HEK293 (cell line): Measurements from ENCODE around the gene RASAL2.

Experiments
- BCL11A ChIP-seq: fragments of 450-650 bp; formaldehyde crosslinking; IDR thresholded peaks from 2 replicates; pipeline ENCODE4 v1.5.1; 2016; ENCODE audit warnings: low read depth, missing biosample characterization, missing genetic modification characterization
- KLF7 ChIP-seq: fragments of 450-650 bp; formaldehyde crosslinking; IDR thresholded peaks from 2 replicates; pipeline ENCODE4 v1.5.1; 2016; ENCODE audit warnings: missing biosample characterization, missing genetic modification characterization, borderline replicate concordance
- OSR2 ChIP-seq: fragments of 450-650 bp; formaldehyde crosslinking; IDR thresholded peaks from 2 replicates; pipeline ENCODE4 v1.5.1; 2016; ENCODE audit warnings: missing biosample characterization, missing genetic modification characterization
- PRDM1 ChIP-seq: fragments of 450-650 bp; formaldehyde crosslinking; IDR thresholded peaks from 2 replicates; pipeline ENCODE4; 2016; ENCODE audit warnings: missing biosample characterization, missing genetic modification characterization
- SCRT1 ChIP-seq: fragments of 450-650 bp; formaldehyde crosslinking; IDR thresholded peaks from 2 replicates; pipeline ENCODE4 v1.5.1; 2016; ENCODE audit warnings: missing biosample characterization, missing genetic modification characterization, borderline replicate concordance
- SP2 ChIP-seq: fragments of 450-650 bp; formaldehyde crosslinking; IDR thresholded peaks from 2 replicates; pipeline ENCODE4 v1.5.1; 2016; ENCODE audit warnings: missing biosample characterization, missing genetic modification characterization
- TCF7L2 ChIP-seq: IDR thresholded peaks from 2 replicates; pipeline ENCODE4 v1.6.1; 2011; ENCODE audit warnings: low read depth, mild to moderate bottlenecking, inconsistent platforms, low read length, moderate library complexity, borderline replicate concordance
- WT1 ChIP-seq: fragments of 450-650 bp; formaldehyde crosslinking; IDR thresholded peaks from 2 replicates; pipeline ENCODE4 v1.5.1; 2016; ENCODE audit warnings: missing biosample characterization, missing genetic modification characterization
- ZBTB17 ChIP-seq: fragments of 450-650 bp; formaldehyde crosslinking; IDR thresholded peaks from 2 replicates; pipeline ENCODE4 v1.5.1; 2016; ENCODE audit warnings: missing biosample characterization, missing genetic modification characterization
- ZEB2 ChIP-seq: fragments of 450-650 bp; formaldehyde crosslinking; IDR thresholded peaks from 2 replicates; pipeline ENCODE4 v1.5.1; 2016; ENCODE audit warnings: missing biosample characterization, missing genetic modification characterization
- ZFHX2 ChIP-seq: fragments of 450-650 bp; formaldehyde crosslinking; conservative IDR thresholded peaks from 2 replicates; pipeline ENCODE4 v1.5.1; 2016; ENCODE audit warnings: missing biosample characterization, missing genetic modification characterization
- ZFP3 ChIP-seq: fragments of 450-650 bp; formaldehyde crosslinking; IDR thresholded peaks from 2 replicates; pipeline ENCODE4 v1.5.1; 2016; ENCODE audit warnings: low read depth, missing biosample characterization, missing genetic modification characterization
- ZNF10 ChIP-seq: fragments of 450-650 bp; formaldehyde crosslinking; IDR thresholded peaks from 2 replicates; pipeline ENCODE4 v1.5.1; 2017; ENCODE audit warnings: missing biosample characterization, missing genetic modification characterization
- ZNF169 ChIP-seq: fragments of 450-650 bp; formaldehyde crosslinking; IDR thresholded peaks from 2 replicates; pipeline ENCODE4 v1.5.1; 2016; ENCODE audit warnings: missing biosample characterization, missing genetic modification characterization
- ZNF24 ChIP-seq: fragments of 450-650 bp; formaldehyde crosslinking; IDR thresholded peaks from 2 replicates; pipeline ENCODE4 v1.5.1; 2016; ENCODE audit warnings: missing biosample characterization, missing genetic modification characterization
- ZNF335 ChIP-seq: fragments of 450-650 bp; formaldehyde crosslinking; conservative IDR thresholded peaks from 2 replicates; pipeline ENCODE4 v1.5.1; 2016; ENCODE audit warnings: missing biosample characterization, missing genetic modification characterization
- ZNF350 ChIP-seq: fragments of 450-650 bp; formaldehyde crosslinking; IDR thresholded peaks from 2 replicates; pipeline ENCODE4 v1.5.0; 2017; ENCODE audit warnings: missing biosample characterization, mild to moderate bottlenecking, missing genetic modification characterization
- ZNF404 ChIP-seq: fragments of 450-650 bp; formaldehyde crosslinking; IDR thresholded peaks from 2 replicates; pipeline ENCODE4 v1.5.1; 2017; ENCODE audit warnings: missing biosample characterization, missing genetic modification characterization
- ZNF423 ChIP-seq: fragments of 450-650 bp; formaldehyde crosslinking; IDR thresholded peaks from 2 replicates; pipeline ENCODE4 v1.5.1; 2016; ENCODE audit warnings: missing biosample characterization, missing genetic modification characterization
- ZNF473 ChIP-seq: fragments of 450-650 bp; formaldehyde crosslinking; IDR thresholded peaks from 2 replicates; pipeline ENCODE4 v1.5.1; 2017; ENCODE audit warnings: missing biosample characterization, missing genetic modification characterization
- ZNF544 ChIP-seq: fragments of 450-650 bp; formaldehyde crosslinking; IDR thresholded peaks from 2 replicates; pipeline ENCODE4 v1.5.0; 2017; ENCODE audit warnings: missing biosample characterization, missing genetic modification characterization
- ZNF548 ChIP-seq: fragments of 450-650 bp; formaldehyde crosslinking; IDR thresholded peaks from 2 replicates; pipeline ENCODE4 v1.5.1; 2016; ENCODE audit warnings: missing biosample characterization, missing genetic modification characterization
- ZNF555 ChIP-seq: fragments of 450-650 bp; formaldehyde crosslinking; conservative IDR thresholded peaks from 2 replicates; pipeline ENCODE4 v1.5.1; 2017; ENCODE audit warnings: missing biosample characterization, mild to moderate bottlenecking, missing genetic modification characterization, inconsistent platforms
- ZNF558 ChIP-seq: fragments of 450-650 bp; formaldehyde crosslinking; IDR thresholded peaks from 2 replicates; pipeline ENCODE4 v1.5.1; 2016; ENCODE audit warnings: missing biosample characterization, missing genetic modification characterization
- ZNF560 ChIP-seq: fragments of 450-650 bp; formaldehyde crosslinking; IDR thresholded peaks from 2 replicates; pipeline ENCODE4 v1.5.1; 2017; ENCODE audit warnings: missing biosample characterization, missing genetic modification characterization, borderline replicate concordance
- ZNF561 ChIP-seq: fragments of 450-650 bp; IDR thresholded peaks from 2 replicates; pipeline ENCODE4 v1.5.1; 2018; ENCODE audit warnings: missing biosample characterization, missing genetic modification characterization, borderline replicate concordance
- ZNF585B ChIP-seq: fragments of 450-650 bp; formaldehyde crosslinking; IDR thresholded peaks from 2 replicates; pipeline ENCODE4 v1.5.1; 2016; ENCODE audit warnings: missing biosample characterization, missing genetic modification characterization
- ZNF600 ChIP-seq: fragments of 450-650 bp; formaldehyde crosslinking; IDR thresholded peaks from 2 replicates; pipeline ENCODE4 v1.5.1; 2016; ENCODE audit warnings: missing biosample characterization, missing genetic modification characterization
- ZNF626 ChIP-seq: fragments of 450-650 bp; sonication (Bioruptor Pico); formaldehyde crosslinking; IDR thresholded peaks from 2 replicates; pipeline ENCODE4 v1.5.1; 2018; ENCODE audit warnings: missing biosample characterization, missing genetic modification characterization, inconsistent platforms
- ZNF776 ChIP-seq: fragments of 450-650 bp; formaldehyde crosslinking; IDR thresholded peaks from 2 replicates; pipeline ENCODE4 v1.5.0; 2017; ENCODE audit warnings: missing biosample characterization, missing genetic modification characterization, borderline replicate concordance
- ZNF785 ChIP-seq: fragments of 450-650 bp; formaldehyde crosslinking; IDR thresholded peaks from 2 replicates; pipeline ENCODE4 v1.5.1; 2016; ENCODE audit warnings: missing biosample characterization, missing genetic modification characterization
- TF ChIP-seq, protein P1 (sequence below): fragments of 450-650 bp; formaldehyde crosslinking; IDR thresholded peaks from 2 replicates; pipeline ENCODE4 v1.5.1; 2016; ENCODE audit warnings: missing biosample characterization, missing genetic modification characterization
- TF ChIP-seq, protein P2 (sequence below): fragments of 450-650 bp; formaldehyde crosslinking; IDR thresholded peaks from 2 replicates; pipeline ENCODE4 v1.5.1; 2016; ENCODE audit warnings: missing biosample characterization, missing genetic modification characterization
- TF ChIP-seq, protein P3 (sequence below): fragments of 450-650 bp; formaldehyde crosslinking; IDR thresholded peaks from 2 replicates; pipeline ENCODE4 v1.5.1; 2016; ENCODE audit warnings: missing biosample characterization, missing genetic modification characterization
- TF ChIP-seq, protein P4 (sequence below): fragments of 450-650 bp; formaldehyde crosslinking; IDR thresholded peaks from 2 replicates; pipeline ENCODE4 v1.5.1; 2016; ENCODE audit warnings: missing biosample characterization, missing genetic modification characterization

Gene RASAL2

DNA sequence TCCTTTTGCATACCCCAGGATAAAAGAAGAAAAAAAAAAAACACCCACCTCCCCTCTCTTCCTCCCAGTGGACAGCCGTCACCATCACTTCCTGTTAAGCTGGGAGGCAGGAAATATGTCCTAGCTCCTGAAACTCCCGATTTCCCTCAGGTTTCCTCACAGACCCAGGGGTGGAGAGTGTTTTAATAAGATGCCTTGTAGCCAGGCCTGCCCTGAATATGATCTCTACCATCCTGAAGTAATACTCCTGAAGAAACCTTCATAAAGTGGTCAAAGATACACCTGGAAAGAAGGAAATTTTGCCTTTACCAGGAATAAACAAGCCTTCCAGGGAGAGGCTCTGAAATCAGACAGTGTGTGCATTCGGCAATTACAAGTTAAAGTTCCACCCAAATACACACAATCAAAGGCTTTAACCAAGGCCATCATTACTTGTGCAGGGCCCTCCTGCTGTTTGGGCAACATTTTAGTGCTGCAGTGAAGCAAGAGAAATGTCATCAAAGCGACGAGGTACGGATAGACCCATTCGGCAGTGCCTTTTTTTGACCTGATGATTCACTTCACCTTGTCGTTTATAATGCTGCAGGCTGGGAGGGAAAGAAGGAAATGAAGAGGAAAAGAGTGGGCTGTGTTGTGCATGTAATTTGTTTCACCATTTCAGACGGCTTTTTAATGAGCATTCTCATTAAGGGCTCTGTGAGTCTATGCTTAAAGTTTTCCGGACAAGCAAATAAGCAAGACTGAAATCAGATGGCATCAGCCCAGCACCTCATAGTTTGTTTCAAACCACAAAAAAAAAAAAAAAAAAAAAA is 41.0 kb upstream of the RASAL2 start (continued):
- TF ChIP-seq, protein P1, sequence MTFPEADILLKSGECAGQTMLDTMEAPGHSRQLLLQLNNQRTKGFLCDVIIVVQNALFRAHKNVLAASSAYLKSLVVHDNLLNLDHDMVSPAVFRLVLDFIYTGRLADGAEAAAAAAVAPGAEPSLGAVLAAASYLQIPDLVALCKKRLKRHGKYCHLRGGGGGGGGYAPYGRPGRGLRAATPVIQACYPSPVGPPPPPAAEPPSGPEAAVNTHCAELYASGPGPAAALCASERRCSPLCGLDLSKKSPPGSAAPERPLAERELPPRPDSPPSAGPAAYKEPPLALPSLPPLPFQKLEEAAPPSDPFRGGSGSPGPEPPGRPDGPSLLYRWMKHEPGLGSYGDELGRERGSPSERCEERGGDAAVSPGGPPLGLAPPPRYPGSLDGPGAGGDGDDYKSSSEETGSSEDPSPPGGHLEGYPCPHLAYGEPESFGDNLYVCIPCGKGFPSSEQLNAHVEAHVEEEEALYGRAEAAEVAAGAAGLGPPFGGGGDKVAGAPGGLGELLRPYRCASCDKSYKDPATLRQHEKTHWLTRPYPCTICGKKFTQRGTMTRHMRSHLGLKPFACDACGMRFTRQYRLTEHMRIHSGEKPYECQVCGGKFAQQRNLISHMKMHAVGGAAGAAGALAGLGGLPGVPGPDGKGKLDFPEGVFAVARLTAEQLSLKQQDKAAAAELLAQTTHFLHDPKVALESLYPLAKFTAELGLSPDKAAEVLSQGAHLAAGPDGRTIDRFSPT (tag by site-specific recombination), result no peak
- TF ChIP-seq KLF7 (tag by site-specific recombination) (no peak), ZNF548 (tag by site-specific recombination) (no peak), ZFP3 (no peak), ZBTB17 (tag by site-specific recombination) (peak; percentile 50), ZNF473 (tag by site-specific recombination) (no peak), ZEB2 (no peak), ZNF626 (tag by site-specific recombination) (no peak), ZNF544 (tag by site-specific recombination) (no peak), ZNF785 (no peak), SP2 (tag by site-specific recombination) (no peak), ZFHX2 (tag by site-specific recombination) (0 out of 2 replicates have a peak, but pooled peaks have one; percentile 5), ZNF423 (no peak), ZNF335 (tag by site-specific recombination) (peak; percentile 73), ZNF585B (tag by site-specific recombination) (no peak), BCL11A (tag by site-specific recombination) (no peak), ZNF560 (tag by site-specific recombination) (no peak), WT1 (tag by site-specific recombination) (0 out of 2 replicates have a peak, but pooled peaks have one; percentile 13), PRDM1 (tag by site-specific recombination) (no peak), ZNF558 (tag by site-specific recombination) (no peak), ZNF169 (tag by site-specific recombination) (no peak), TCF7L2 (0 out of 2 replicates have a peak, but pooled peaks have one; percentile 19), ZNF404 (tag by site-specific recombination) (no peak), SCRT1 (tag by site-specific recombination) (0 out of 2 replicates have a peak, but pooled peaks have one; percentile 19), ZNF561 (tag by site-specific recombination) (peak; percentile 94), OSR2 (tag by site-specific recombination) (peak; percentile 20; the same call in 1 of the 2 replicates), ZNF10 (tag by site-specific recombination) (peak; percentile 49; the same call in 1 of the 2 replicates), ZNF350 (tag by site-specific recombination) (no peak), ZNF24 (tag by site-specific recombination) (no peak), ZNF776 (tag by site-specific recombination) (no peak), ZNF600 (tag by site-specific recombination) (0 out of 2 replicates have a peak, but pooled peaks have one; percentile 10), ZNF555 (no peak)
- TF ChIP-seq, protein P2, sequence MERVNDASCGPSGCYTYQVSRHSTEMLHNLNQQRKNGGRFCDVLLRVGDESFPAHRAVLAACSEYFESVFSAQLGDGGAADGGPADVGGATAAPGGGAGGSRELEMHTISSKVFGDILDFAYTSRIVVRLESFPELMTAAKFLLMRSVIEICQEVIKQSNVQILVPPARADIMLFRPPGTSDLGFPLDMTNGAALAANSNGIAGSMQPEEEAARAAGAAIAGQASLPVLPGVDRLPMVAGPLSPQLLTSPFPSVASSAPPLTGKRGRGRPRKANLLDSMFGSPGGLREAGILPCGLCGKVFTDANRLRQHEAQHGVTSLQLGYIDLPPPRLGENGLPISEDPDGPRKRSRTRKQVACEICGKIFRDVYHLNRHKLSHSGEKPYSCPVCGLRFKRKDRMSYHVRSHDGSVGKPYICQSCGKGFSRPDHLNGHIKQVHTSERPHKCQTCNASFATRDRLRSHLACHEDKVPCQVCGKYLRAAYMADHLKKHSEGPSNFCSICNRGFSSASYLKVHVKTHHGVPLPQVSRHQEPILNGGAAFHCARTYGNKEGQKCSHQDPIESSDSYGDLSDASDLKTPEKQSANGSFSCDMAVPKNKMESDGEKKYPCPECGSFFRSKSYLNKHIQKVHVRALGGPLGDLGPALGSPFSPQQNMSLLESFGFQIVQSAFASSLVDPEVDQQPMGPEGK (tag by site-specific recombination), result no peak
- TF ChIP-seq, protein P3, sequence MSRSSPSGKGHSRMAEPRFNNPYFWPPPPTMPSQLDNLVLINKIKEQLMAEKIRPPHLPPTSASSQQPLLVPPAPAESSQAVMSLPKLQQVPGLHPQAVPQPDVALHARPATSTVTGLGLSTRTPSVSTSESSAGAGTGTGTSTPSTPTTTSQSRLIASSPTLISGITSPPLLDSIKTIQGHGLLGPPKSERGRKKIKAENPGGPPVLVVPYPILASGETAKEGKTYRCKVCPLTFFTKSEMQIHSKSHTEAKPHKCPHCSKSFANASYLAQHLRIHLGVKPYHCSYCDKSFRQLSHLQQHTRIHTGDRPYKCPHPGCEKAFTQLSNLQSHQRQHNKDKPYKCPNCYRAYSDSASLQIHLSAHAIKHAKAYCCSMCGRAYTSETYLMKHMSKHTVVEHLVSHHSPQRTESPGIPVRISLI (tag by site-specific recombination), result peak; percentile 73
- TF ChIP-seq, protein P4, sequence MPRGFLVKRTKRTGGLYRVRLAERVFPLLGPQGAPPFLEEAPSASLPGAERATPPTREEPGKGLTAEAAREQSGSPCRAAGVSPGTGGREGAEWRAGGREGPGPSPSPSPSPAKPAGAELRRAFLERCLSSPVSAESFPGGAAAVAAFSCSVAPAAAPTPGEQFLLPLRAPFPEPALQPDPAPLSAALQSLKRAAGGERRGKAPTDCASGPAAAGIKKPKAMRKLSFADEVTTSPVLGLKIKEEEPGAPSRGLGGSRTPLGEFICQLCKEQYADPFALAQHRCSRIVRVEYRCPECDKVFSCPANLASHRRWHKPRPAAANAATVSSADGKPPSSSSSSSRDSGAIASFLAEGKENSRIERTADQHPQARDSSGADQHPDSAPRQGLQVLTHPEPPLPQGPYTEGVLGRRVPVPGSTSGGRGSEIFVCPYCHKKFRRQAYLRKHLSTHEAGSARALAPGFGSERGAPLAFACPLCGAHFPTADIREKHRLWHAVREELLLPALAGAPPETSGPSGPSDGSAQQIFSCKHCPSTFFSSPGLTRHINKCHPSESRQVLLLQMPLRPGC (tag by site-specific recombination), result no peak
